ENCODE results near the gene ATP6V0D1.
A peak's percentile ranks its signal among the peaks of the same experiment; 100 is the strongest.

ATP6V0D1 gene

GRCh38 chr16:67404740-67405226 is 76.2 kb downstream of the ATP6V0D1 start:
- Histone ChIP-seq H4K20me1 (ENCODE audit: insufficient read depth, low read length) (no peaks in the 10 kb centered on the region), H3K9ac (ENCODE audit: low read length) (no peak overlapping the region), H3K4me2 (ENCODE audit: low read length) (no peak overlapping the region), H3K9me3 (ENCODE audit: insufficient read depth, low read length) (no peaks in the 10 kb centered on the region), H3K4me1 (ENCODE audit: low read length) (peaks cover 18% of the 10 kb centered on the region), H3K27ac (ENCODE audit: low read length) (no peak overlapping the region), H3K36me3 (replicated peaks; ENCODE audit: low read depth, low read length) (no peaks in the 10 kb centered on the region), H3K79me2 (ENCODE audit: low read length) (no peaks in the 10 kb centered on the region), H3K27me3 (ENCODE audit: low read depth, low read length) (no peaks in the 10 kb centered on the region), H3K4me3 (ENCODE audit: low read length) (no peak overlapping the region), H2AFZ (ENCODE audit: low read depth, low read length) (no peak overlapping the region)
- TF ChIP-seq CTCF (IDR thresholded peaks at IDR 0.05; ENCODE audit: low read depth, low read length) (no peak), EZH2phosphoT487 (IDR thresholded peaks at IDR 0.05; ENCODE audit: low read depth) (no peak)

GRCh38 chr16:67403976-67404555 is 76.9 kb downstream of the ATP6V0D1 start:
- no peak overlapping the region for H3K4me3 ChIP-seq (ENCODE audit: low read length)

GRCh38 chr16:67400901-67401300 is 80.1 kb downstream of the ATP6V0D1 start:
- no peak overlapping the region for H3K27ac ChIP-seq (ENCODE audit: low read length)
- no peak overlapping the region for H2AFZ ChIP-seq (ENCODE audit: low read depth, low read length)
- peaks cover 51% of the 10 kb centered on the region for H3K4me1 ChIP-seq (ENCODE audit: low read length)
- no peaks in the 10 kb centered on the region for H4K20me1 ChIP-seq (ENCODE audit: insufficient read depth, low read length)
- H3K4me3 ChIP-seq (ENCODE audit: low read length) = no peak overlapping the region
- no peak for TF ChIP-seq CTCF (IDR thresholded peaks at IDR 0.05; ENCODE audit: low read depth, low read length)
- no peak for TF ChIP-seq EZH2phosphoT487 (IDR thresholded peaks at IDR 0.05; ENCODE audit: low read depth)
- H3K27me3 ChIP-seq (ENCODE audit: low read depth, low read length) = no peaks in the 10 kb centered on the region
- no peaks in the 10 kb centered on the region for H3K9me3 ChIP-seq (ENCODE audit: insufficient read depth, low read length)
- H3K36me3 ChIP-seq (replicated peaks; ENCODE audit: low read depth, low read length) = no peaks in the 10 kb centered on the region
- H3K9ac ChIP-seq (ENCODE audit: low read length) = no peak overlapping the region
- H3K79me2 ChIP-seq (ENCODE audit: low read length) = no peaks in the 10 kb centered on the region
- no peak overlapping the region for H3K4me2 ChIP-seq (ENCODE audit: low read length)

More at GRCh38 chr16:67403976-67404555, 76.9 kb downstream of the ATP6V0D1 start:
- Histone ChIP-seq H4K20me1 (ENCODE audit: insufficient read depth, low read length) (no peaks in the 10 kb centered on the region), H2AFZ (ENCODE audit: low read depth, low read length) (no peak overlapping the region), H3K36me3 (replicated peaks; ENCODE audit: low read depth, low read length) (no peaks in the 10 kb centered on the region), H3K27me3 (ENCODE audit: low read depth, low read length) (no peaks in the 10 kb centered on the region), H3K27ac (ENCODE audit: low read length) (no peak overlapping the region), H3K4me2 (ENCODE audit: low read length) (no peak overlapping the region), H3K9me3 (ENCODE audit: insufficient read depth, low read length) (no peaks in the 10 kb centered on the region), H3K9ac (ENCODE audit: low read length) (no peak overlapping the region), H3K4me1 (ENCODE audit: low read length) (peaks cover 24% of the 10 kb centered on the region), H3K79me2 (ENCODE audit: low read length) (no peaks in the 10 kb centered on the region)
- no peak for TF ChIP-seq EZH2phosphoT487 (IDR thresholded peaks at IDR 0.05; ENCODE audit: low read depth)
- TF ChIP-seq CTCF (IDR thresholded peaks at IDR 0.05; ENCODE audit: low read depth, low read length) = no peak

GRCh38 chr16:67399749-67400704 is 80.9 kb downstream of the ATP6V0D1 start:
- Histone ChIP-seq H3K9ac (ENCODE audit: low read length) (peak overlapping the region; percentile 46), H3K4me2 (ENCODE audit: low read length) (peak overlapping the region; percentile 85), H3K9me3 (ENCODE audit: insufficient read depth, low read length) (no peaks in the 10 kb centered on the region), H3K27me3 (ENCODE audit: low read depth, low read length) (no peaks in the 10 kb centered on the region), H3K36me3 (replicated peaks; ENCODE audit: low read depth, low read length) (no peaks in the 10 kb centered on the region), H3K79me2 (ENCODE audit: low read length) (no peaks in the 10 kb centered on the region), H3K4me3 (ENCODE audit: low read length) (peak overlapping the region; percentile 70), H4K20me1 (ENCODE audit: insufficient read depth, low read length) (no peaks in the 10 kb centered on the region), H2AFZ (ENCODE audit: low read depth, low read length) (no peak overlapping the region), H3K27ac (ENCODE audit: low read length) (peak overlapping the region; percentile 33; the same call in 1 of the 2 replicates), H3K4me1 (ENCODE audit: low read length) (peaks cover 59% of the 10 kb centered on the region)
- TF ChIP-seq CTCF (IDR thresholded peaks at IDR 0.05; ENCODE audit: low read depth, low read length) (no peak; the same call in 1 of the 2 replicates), EZH2phosphoT487 (IDR thresholded peaks at IDR 0.05; ENCODE audit: low read depth) (no peak)

Data from OCI-LY3 (cell line).